Embryonic facial prominence (tissue), 1 donor: ENCODE data around the gene TMEM114.

ENCODE experiments used
- DNase-seq: peaks from one replicate; pipeline ENCODE4 v3.0.0-alpha.2; 2016; ENCODE audit errors: extremely low spot score

The TMEM114 gene

DNA sequence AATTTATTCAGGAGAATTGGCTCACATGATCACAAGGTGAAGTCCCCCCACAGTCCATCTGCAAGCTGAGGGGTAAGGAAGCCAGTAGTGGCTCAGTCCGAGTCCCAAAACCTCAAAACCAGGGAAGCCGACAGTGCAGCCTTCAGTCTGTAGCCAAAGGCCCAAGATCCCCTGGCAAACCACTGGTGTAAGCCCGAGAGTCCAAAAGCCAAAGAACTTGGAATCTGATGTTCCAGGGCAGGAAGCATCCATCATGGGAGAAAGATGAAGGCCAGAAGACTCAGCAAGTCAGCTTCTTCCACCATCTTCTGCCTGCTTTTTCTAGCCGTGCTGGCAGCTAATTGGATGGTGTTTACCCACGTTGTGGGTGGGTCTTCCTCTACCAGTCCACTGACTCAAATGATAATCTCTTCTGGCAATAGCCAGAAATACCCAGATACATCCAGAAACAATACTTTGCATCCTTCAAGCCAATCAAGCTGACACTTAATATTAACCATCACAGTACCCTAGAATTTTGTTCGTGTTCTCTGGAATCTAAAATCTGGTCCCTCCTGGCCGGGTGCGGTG, 40.4 kb downstream of the TMEM114 start:
- DNase-seq: no peak

DNA sequence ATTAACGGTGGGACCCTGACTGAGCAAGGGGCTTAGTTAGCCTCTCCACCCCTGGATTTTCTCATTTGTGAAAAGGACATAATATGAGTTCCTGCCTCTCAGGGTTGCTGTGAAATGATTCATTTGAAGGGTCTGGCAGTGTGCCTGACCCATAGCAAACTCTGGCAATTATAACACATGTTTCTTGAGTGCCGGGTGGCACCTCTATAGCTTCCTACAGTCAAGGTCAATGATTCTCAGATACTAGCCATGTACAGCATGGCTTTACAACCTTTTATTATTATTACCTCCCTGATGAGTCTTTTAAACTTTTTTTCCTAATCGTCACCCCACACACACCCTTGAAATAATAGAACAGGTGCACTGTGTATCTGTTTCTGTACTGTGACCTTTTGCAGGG, 42.1 kb downstream of the TMEM114 start:
- DNase-seq: no peak

DNA sequence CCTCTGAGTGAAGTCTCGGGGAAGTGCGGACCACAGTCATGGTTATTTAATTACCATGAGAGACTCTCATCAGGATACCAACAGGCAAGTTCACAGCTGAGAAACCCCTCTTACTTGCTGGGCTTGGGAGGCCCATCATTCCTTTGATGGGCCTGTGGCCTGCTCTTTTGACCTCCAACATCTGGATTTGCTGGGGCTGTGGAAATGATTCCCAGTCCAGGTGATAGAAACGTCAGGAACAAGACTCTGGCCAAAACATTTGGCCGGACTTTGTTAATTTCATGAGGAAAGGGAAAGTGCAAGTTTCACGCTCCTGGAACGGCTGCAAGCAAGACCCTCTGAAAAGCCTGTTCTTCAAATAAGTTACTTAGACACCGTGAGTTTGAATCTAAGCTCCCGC, 42.5 kb downstream of the TMEM114 start:
- no peak for DNase-seq

GRCh38 chr16:8544406-8544805, 45.9 kb downstream of the TMEM114 start:
- DNase-seq: no peak

DNA sequence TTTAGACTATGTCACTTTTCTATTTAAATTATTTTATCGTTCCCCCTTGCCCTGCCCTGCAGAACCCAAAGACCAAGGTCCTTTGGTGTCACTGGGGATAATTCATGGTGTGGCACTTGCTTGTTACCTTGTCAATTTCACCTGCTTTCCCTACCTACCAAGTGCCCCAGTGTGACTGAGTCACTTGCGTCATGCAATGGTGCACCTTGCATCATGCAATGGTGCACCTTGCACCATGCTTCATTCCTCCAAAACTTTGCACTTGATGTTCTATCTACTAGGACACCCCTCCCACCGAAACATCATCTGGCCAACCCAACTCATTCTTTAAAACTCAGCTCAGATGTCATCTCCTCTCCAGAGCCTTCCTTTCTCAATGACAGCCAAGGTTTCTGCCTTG, 47.1 kb downstream of the TMEM114 start:
- no peak for DNase-seq

- no peak for DNase-seq
Measured at GRCh38 chr16:8542393-8542792, 47.9 kb downstream of the TMEM114 start.

- DNase-seq: no peak
Measured at GRCh38 chr16:8541868-8542267, 48.4 kb downstream of the TMEM114 start.

DNA sequence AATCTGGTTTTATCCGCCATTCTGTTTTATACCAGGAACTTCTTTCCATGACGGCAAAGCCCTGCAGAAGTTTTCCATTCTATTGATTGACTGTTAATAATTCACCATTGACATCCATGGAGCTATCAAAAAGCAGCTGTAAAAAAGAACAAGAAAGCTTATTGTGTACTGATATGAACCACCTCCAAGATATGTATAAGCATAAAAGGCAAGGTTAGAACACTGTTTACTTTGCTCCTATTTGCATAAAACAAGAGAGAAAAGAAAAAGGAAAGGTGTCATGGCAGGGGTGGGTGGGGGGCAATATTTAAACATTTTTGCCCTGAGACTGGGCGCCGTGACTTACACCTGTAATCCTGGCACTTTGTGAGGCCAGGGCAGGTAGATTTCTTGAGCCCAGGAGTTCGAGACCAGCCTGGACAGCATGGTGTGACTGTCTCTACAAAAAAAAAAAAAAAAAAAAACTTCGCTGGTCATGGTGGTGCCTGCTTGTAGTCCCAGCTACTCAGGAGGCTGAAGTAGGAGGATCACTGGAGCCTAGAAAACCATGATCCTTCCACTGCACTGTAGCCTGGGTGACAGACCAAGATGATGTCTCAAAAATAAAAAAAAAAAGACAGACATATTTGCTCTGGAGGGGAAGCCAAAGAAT, 52.5 kb downstream of the TMEM114 start:
- DNase-seq: no peak

- DNase-seq: no peak
Measured at GRCh38 chr16:8533509-8533908, 56.8 kb downstream of the TMEM114 start.

DNA sequence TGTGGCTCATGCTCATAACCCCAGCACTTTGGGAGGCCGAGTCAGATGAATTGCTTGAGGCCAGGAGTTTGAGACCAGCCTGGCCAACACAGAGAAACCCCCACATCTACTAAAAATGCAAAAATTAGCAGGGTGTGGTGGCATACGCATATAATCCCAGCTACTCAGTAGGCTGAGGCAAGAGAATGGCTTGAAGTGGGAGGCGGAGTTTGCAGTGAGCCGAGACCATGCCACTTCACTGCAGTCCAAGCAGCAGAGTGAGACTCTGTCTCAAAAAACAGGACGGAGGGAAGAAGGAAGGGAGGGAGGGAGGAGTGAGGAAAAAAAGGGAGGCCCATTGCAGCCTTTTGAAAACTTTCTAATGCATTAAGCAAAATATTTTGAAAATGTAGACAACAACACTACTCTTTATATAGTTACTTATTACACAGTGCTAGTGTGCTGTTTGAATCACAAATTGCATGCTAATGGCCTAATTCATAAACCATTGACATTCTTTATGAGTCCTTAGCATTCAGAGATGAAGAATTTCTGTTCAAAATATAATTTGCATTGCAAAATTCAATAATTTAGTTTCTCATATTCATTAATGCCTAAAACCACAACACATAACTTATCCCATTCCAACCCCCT, 59.4 kb downstream of the TMEM114 start:
- no peak for DNase-seq

DNA sequence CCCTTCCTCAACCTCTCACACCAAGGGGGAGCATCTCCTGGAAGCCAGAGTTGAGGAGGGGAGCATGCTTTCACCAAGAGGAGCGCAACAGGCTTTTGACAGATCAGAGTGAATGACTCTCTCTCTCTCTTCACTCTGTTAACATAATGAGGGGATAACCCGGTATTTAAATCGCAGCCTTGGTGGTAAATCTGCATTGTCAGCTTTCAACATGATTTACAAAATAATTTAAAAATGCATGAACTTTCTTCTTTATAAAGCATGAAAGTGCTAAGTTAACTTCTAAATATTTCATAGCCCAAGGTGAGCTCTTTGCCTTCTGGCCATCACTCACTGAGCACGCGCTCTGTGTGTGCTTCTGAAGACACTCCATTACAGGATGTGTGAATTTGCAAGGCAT, 61.8 kb downstream of the TMEM114 start:
- DNase-seq: no peak

- DNase-seq: no peak
Measured at GRCh38 chr16:8523932-8524331, 66.4 kb downstream of the TMEM114 start.

DNA sequence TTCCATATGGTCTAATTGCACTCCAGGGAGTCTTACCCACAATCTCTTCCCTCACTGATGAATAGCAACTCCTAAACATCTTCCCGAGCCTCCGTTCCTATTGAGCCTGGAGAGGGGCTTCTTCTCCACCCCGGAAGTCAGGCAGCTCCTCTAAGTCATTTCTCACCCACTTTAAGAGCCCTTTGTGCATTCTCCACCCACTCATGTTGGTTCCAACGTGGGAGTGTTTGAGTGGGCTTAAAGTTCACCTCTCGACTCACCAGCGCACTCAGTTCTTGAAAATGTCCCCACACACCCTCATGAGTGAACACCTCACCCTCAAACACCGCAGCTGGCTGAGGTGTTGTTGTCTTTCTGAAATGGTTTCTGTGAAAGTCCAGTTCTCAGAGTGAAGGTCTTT, 67.6 kb downstream of the TMEM114 start:
- no peak for DNase-seq

DNA sequence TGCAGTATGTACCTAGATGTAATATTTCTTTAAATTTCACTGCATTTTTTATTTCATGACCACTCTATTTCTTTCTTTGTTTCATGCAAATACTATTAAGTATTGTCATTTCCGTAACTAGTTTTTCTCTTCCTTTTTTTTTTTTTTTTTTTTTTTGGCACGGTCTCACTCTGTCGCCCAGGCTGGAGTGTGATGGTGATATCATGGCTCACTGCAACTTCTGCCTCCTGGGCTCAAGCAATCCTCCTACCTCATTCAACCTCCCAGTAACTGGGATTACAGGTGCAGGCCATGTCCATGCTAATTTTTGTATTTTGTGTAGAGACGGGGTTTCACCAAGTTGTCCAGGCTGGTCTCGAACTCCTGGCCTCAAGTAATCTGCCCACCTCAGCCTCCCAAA, 70.7 kb downstream of the TMEM114 start:
- DNase-seq: no peak
